AG09309 (cell line): Measurements from ENCODE around the gene NFIX.

ENCODE experiments used
- DNase-seq: peaks from one replicate; pipeline ENCODE4 v3.0.0-alpha.2; 2010; ENCODE audit warnings: low read depth
- H3K4me3 ChIP-seq: 2 replicates; pipeline ENCODE4 v1.5.1; 2011; ENCODE audit warnings: mild to moderate bottlenecking, low read depth, low read length, moderate library complexity; ENCODE audit not compliant: control insufficient read depth
- TF ChIP-seq, protein P1 (sequence below): IDR thresholded peaks from 2 replicates; pipeline ENCODE4 v1.5.1; 2011; ENCODE audit warnings: mild to moderate bottlenecking, low read depth, low read length, inconsistent platforms; ENCODE audit not compliant: insufficient read depth, control insufficient read depth; ENCODE audit errors: missing control alignments

Gene NFIX

GRCh38 chr19:13039211-13039789, 44.0 kb downstream of the NFIX start:
- no peak overlapping the region for H3K4me3 ChIP-seq
- DNase-seq = no peak
- TF ChIP-seq, protein P1, sequence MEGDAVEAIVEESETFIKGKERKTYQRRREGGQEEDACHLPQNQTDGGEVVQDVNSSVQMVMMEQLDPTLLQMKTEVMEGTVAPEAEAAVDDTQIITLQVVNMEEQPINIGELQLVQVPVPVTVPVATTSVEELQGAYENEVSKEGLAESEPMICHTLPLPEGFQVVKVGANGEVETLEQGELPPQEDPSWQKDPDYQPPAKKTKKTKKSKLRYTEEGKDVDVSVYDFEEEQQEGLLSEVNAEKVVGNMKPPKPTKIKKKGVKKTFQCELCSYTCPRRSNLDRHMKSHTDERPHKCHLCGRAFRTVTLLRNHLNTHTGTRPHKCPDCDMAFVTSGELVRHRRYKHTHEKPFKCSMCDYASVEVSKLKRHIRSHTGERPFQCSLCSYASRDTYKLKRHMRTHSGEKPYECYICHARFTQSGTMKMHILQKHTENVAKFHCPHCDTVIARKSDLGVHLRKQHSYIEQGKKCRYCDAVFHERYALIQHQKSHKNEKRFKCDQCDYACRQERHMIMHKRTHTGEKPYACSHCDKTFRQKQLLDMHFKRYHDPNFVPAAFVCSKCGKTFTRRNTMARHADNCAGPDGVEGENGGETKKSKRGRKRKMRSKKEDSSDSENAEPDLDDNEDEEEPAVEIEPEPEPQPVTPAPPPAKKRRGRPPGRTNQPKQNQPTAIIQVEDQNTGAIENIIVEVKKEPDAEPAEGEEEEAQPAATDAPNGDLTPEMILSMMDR = no peak

DNA sequence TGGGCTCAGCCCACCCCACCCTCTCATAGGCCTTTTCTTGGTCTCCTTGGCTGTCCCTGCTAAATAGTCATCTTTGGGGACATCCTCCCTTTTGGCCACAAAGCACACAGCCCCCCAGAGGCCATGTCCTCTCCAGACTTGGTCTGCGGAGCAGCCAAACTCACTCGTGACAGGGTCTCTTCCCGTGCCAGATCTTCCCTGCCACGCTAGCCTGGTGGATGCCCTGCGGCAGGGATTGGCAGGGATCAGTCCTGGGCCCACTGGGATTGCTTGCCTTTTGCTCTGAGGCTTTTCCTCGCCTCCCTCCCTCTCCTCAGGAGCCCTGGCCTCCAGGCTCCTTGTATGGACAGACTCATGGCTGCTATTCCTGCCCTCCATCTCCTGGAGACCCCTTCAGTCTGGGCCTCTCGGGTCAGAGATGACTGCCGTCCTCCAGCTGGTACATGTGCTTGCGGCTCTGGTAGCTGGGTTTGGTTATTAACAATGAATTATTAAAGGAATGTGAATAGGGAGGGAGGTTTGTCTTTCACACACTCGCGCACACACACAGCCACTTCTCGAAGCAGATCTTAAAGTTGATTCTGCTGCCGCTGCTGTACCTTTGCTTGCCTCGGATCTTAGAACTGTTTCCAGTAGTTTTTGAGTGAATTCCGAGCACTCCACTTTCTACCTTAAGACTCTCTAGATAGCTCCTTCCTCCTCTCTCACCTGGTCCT, 45.1 kb downstream of the NFIX start:
- DNase-seq = no peak
- H3K4me3 ChIP-seq = no peak overlapping the region
- TF ChIP-seq, protein P1 = no peak

GRCh38 chr19:13040948-13041292, 45.6 kb downstream of the NFIX start:
- DNase-seq = no peak
- H3K4me3 ChIP-seq = no peak overlapping the region
- TF ChIP-seq, protein P1 = no peak

- DNase-seq = no peak
Measured at GRCh38 chr19:13042443-13043130, 47.3 kb downstream of the NFIX start.

GRCh38 chr19:13043285-13043684, 48.0 kb downstream of the NFIX start:
- no peak overlapping the region for H3K4me3 ChIP-seq
- TF ChIP-seq, protein P1 = no peak
- DNase-seq = no peak

More at GRCh38 chr19:13042443-13043130, 47.3 kb downstream of the NFIX start:
- TF ChIP-seq, protein P1 = no peak
- no peak overlapping the region for H3K4me3 ChIP-seq

GRCh38 chr19:13044231-13044836, 49.1 kb downstream of the NFIX start:
- no peak for DNase-seq

More at GRCh38 chr19:13044231-13044836, 49.1 kb downstream of the NFIX start:
- H3K4me3 ChIP-seq = no peak overlapping the region
- TF ChIP-seq, protein P1 = no peak
